Astrocyte (in vitro differentiated cells and primary cell): Measurements from ENCODE around the gene DPF3. TPM values are rescaled to one million over a fixed set of nuclear protein-coding genes. Genes with fewer than 3 reads are reported as not detected.

ENCODE experiments used
- DNase-seq: peaks from one replicate; pipeline ENCODE4 v3.0.0-alpha.2; 2010; ENCODE audit warnings: low read depth
- FAIRE-seq: peaks from 2 replicates; lab custom pipeline; 2011; peaks lifted over from hg19 to GRCh38; lab: Jason Lieb, UNC
- H2AFZ ChIP-seq: 2 replicates; pipeline ENCODE4 v1.6.0; 2012; ENCODE audit warnings: low read depth, low read length, inconsistent platforms
- H3K27ac ChIP-seq: 2 replicates; pipeline ENCODE4 v1.5.1; 2011; ENCODE audit warnings: low read depth, low read length, inconsistent platforms
- H3K27me3 ChIP-seq: 2 replicates; pipeline ENCODE4 v1.6.0; 2011; ENCODE audit warnings: low read length, inconsistent platforms; ENCODE audit not compliant: insufficient read depth
- H3K36me3 ChIP-seq: 2 replicates; pipeline ENCODE4 v1.5.1; 2011; ENCODE audit warnings: low read length, inconsistent platforms; ENCODE audit not compliant: insufficient read depth
- H3K4me1 ChIP-seq: 2 replicates; pipeline ENCODE4 v1.5.1; 2011; ENCODE audit warnings: low read length, inconsistent platforms; ENCODE audit not compliant: insufficient read depth
- H3K4me2 ChIP-seq: 2 replicates; pipeline ENCODE4 v1.6.0; 2012; ENCODE audit warnings: low read length, inconsistent platforms
- H3K4me3 ChIP-seq: 2 replicates; pipeline ENCODE4 v1.5.1; 2011; ENCODE audit warnings: low read depth, mild to moderate bottlenecking, low read length, inconsistent platforms; ENCODE audit not compliant: insufficient read depth
- H3K79me2 ChIP-seq: 2 replicates; pipeline ENCODE4 v1.6.0; 2012; ENCODE audit warnings: mild to moderate bottlenecking, low read length, inconsistent platforms; ENCODE audit not compliant: insufficient read depth
- H3K9ac ChIP-seq: 2 replicates; pipeline ENCODE4 v1.6.0; 2012; ENCODE audit warnings: mild to moderate bottlenecking, low read length, inconsistent platforms
- H3K9me3 ChIP-seq: 2 replicates; pipeline ENCODE4 v1.5.1; 2012; ENCODE audit warnings: low read depth, mild to moderate bottlenecking, low read length, inconsistent platforms; ENCODE audit not compliant: insufficient read depth
- H4K20me1 ChIP-seq: 2 replicates; pipeline ENCODE4 v1.6.0; 2012; ENCODE audit warnings: low read length, inconsistent platforms; ENCODE audit not compliant: insufficient read depth
- H3K27ac Mint-ChIP-seq: one replicate; pipeline ENCODE4 v1.8.0; 2021; ENCODE audit warnings: mild to moderate bottlenecking, mixed read lengths; ENCODE audit not compliant: unreplicated experiment
- H3K27me3 Mint-ChIP-seq: one replicate; pipeline ENCODE4 v1.8.0; 2021; ENCODE audit warnings: low read depth, mixed read lengths; ENCODE audit not compliant: unreplicated experiment
- H3K36me3 Mint-ChIP-seq: one replicate; pipeline ENCODE4 v1.8.0; 2021; ENCODE audit warnings: low read depth, mixed read lengths; ENCODE audit not compliant: unreplicated experiment
- H3K4me1 Mint-ChIP-seq: one replicate; pipeline ENCODE4 v1.8.0; 2021; ENCODE audit warnings: low read depth, mixed read lengths; ENCODE audit not compliant: unreplicated experiment
- H3K4me3 Mint-ChIP-seq: one replicate; pipeline ENCODE4 v1.8.0; 2021; ENCODE audit warnings: mild to moderate bottlenecking, moderate library complexity, mixed read lengths; ENCODE audit not compliant: unreplicated experiment
- H3K9me3 Mint-ChIP-seq: one replicate; pipeline ENCODE4 v1.8.0; 2021; ENCODE audit warnings: mild to moderate bottlenecking, mixed read lengths; ENCODE audit not compliant: unreplicated experiment
- EZH2 ChIP-seq: IDR thresholded peaks from 2 replicates; pipeline ENCODE4 v1.6.1; 2012; ENCODE audit warnings: mild to moderate bottlenecking, low read length, inconsistent platforms; ENCODE audit not compliant: insufficient read depth
- total RNA-seq: library from RNA; stranded (reverse); gene quantifications from 2 replicates; pipeline ENCODE4 v1.2.1, GENCODE V29; 2021
- TF ChIP-seq, protein P1 (sequence below): IDR thresholded peaks from 2 replicates; pipeline ENCODE4 v1.5.1; 2011; ENCODE audit warnings: low read depth, mild to moderate bottlenecking, inconsistent platforms, low read length, moderate library complexity; ENCODE audit not compliant: insufficient read depth

The DPF3 gene
- total RNA-seq, 1 donor from 2014 or later, result 2.4 TPM

DNA sequence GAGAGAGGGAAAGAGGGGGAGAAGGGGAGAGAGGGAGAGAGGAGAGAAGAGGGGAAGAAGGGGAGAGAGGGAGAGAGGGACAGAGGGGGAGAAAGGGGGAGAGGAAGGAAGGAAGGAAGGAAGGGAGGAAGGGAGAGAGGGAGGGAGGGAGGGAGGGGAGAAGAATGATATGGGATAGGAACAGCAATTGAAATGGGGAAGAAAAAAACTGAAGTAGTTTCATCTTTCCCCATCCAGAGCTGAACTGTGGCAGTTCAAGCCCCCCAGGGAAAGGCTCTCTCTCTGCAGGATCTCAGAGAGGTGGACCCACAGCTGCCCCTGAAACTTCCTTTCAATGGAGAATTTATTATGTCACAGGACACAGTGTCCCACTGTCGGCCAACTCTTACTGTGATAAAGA lies 136.9 kb downstream of the DPF3 start:
- FAIRE-seq, result no peak

DNA sequence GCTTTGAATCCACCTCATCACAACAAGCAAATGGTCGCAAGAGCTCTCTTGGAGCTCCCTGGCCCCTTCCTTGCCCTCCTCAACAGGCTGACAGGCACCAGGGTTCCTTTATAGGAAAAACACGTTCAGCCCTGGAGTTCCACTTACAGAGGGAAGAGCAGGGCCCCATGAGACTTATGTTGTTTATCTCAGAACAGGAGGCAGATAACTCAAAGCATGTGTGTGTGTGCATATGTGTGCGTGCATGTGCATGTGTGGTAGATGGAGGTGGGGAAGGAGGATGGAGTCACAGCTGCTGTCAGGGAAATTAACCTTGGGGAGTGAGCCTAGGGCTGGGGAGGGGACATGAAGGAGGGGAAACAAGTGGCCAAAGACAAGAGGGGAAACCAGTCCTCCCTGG lies 138.1 kb downstream of the DPF3 start:
- no peak for FAIRE-seq
- no peak for TF ChIP-seq EZH2

More for the DNA sequence above, 136.9 kb downstream of the DPF3 start:
- Histone ChIP-seq H3K4me2 (no peak overlapping the region), H2AFZ (no peak overlapping the region), H3K27ac (no peak overlapping the region), H3K4me1 (no peaks in the 10 kb centered on the region), H3K9me3 (peaks cover 4% of the 10 kb centered on the region), H4K20me1 (no peaks in the 10 kb centered on the region), H3K4me3 (no peak overlapping the region), H3K27me3 (no peaks in the 10 kb centered on the region), H3K36me3 (peaks cover 2% of the 10 kb centered on the region), H3K9ac (no peak overlapping the region), H3K79me2 (peaks cover 16% of the 10 kb centered on the region)
- no peaks in the 10 kb centered on the region for H3K4me1 Mint-ChIP-seq
- H3K36me3 Mint-ChIP-seq, result no peaks in the 10 kb centered on the region
- no peaks in the 10 kb centered on the region for H3K27me3 Mint-ChIP-seq
- no peak overlapping the region for H3K27ac Mint-ChIP-seq
- H3K4me3 Mint-ChIP-seq, result no peak overlapping the region
- TF ChIP-seq, protein P1, sequence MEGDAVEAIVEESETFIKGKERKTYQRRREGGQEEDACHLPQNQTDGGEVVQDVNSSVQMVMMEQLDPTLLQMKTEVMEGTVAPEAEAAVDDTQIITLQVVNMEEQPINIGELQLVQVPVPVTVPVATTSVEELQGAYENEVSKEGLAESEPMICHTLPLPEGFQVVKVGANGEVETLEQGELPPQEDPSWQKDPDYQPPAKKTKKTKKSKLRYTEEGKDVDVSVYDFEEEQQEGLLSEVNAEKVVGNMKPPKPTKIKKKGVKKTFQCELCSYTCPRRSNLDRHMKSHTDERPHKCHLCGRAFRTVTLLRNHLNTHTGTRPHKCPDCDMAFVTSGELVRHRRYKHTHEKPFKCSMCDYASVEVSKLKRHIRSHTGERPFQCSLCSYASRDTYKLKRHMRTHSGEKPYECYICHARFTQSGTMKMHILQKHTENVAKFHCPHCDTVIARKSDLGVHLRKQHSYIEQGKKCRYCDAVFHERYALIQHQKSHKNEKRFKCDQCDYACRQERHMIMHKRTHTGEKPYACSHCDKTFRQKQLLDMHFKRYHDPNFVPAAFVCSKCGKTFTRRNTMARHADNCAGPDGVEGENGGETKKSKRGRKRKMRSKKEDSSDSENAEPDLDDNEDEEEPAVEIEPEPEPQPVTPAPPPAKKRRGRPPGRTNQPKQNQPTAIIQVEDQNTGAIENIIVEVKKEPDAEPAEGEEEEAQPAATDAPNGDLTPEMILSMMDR, result no peak
- TF ChIP-seq EZH2, result no peak
- H3K9me3 Mint-ChIP-seq, result peaks cover 13% of the 10 kb centered on the region
- no peak for DNase-seq

DNA sequence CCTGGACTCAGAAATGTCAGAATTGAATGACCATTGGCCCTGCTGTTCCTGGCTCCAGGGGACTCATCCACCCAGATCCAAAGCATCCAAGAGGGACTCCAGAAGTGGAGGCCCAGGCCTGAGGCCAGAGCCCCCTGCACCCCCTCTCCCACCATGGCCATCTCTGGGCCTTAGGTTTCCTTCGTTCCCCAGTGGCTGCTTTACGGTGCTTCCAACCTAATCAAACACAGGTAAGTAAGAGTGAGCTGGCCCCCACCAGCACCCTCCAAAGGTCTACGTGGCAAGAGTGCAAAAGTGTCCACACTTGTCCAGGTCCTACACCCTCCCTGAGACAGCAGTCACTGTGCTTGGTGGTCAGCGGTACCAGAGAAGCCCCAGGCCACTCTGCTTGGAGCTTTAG lies 139.0 kb downstream of the DPF3 start:
- H3K79me2 ChIP-seq, result peaks cover 13% of the 10 kb centered on the region
- peaks cover 13% of the 10 kb centered on the region for H3K9me3 Mint-ChIP-seq
- H2AFZ ChIP-seq, result no peak overlapping the region
- TF ChIP-seq, protein P1, result no peak
- TF ChIP-seq EZH2, result no peak
- H3K4me1 ChIP-seq, result no peaks in the 10 kb centered on the region
- H3K9me3 ChIP-seq, result no peaks in the 10 kb centered on the region
- H3K36me3 ChIP-seq, result peaks cover 4% of the 10 kb centered on the region
- H3K27ac Mint-ChIP-seq, result no peak overlapping the region
- no peak overlapping the region for H3K9ac ChIP-seq
- H3K4me3 Mint-ChIP-seq, result no peak overlapping the region
- H3K4me3 ChIP-seq, result no peak overlapping the region
- H3K27ac ChIP-seq, result no peak overlapping the region
- no peaks in the 10 kb centered on the region for H3K27me3 Mint-ChIP-seq
- no peaks in the 10 kb centered on the region for H3K4me1 Mint-ChIP-seq
- H3K27me3 ChIP-seq, result no peaks in the 10 kb centered on the region
- no peak for DNase-seq
- peaks cover 2% of the 10 kb centered on the region for H3K36me3 Mint-ChIP-seq
- no peak for FAIRE-seq
- H3K4me2 ChIP-seq, result no peak overlapping the region
- H4K20me1 ChIP-seq, result no peaks in the 10 kb centered on the region

More for the DNA sequence above, 138.1 kb downstream of the DPF3 start:
- H3K9me3 ChIP-seq, result peaks cover 4% of the 10 kb centered on the region
- no peak overlapping the region for H3K4me3 ChIP-seq
- Mint-ChIP-seq H3K27ac (no peak overlapping the region), H3K4me1 (no peaks in the 10 kb centered on the region), H3K36me3 (peaks cover 2% of the 10 kb centered on the region), H3K27me3 (no peaks in the 10 kb centered on the region), H3K4me3 (no peak overlapping the region), H3K9me3 (peaks cover 13% of the 10 kb centered on the region)
- DNase-seq, result no peak
- H3K27me3 ChIP-seq, result no peaks in the 10 kb centered on the region
- H3K79me2 ChIP-seq, result peaks cover 16% of the 10 kb centered on the region
- H4K20me1 ChIP-seq, result no peaks in the 10 kb centered on the region
- H3K9ac ChIP-seq, result no peak overlapping the region
- H3K27ac ChIP-seq, result no peak overlapping the region
- no peak overlapping the region for H2AFZ ChIP-seq
- H3K36me3 ChIP-seq, result peaks cover 4% of the 10 kb centered on the region
- no peak overlapping the region for H3K4me2 ChIP-seq
- H3K4me1 ChIP-seq, result no peaks in the 10 kb centered on the region
